DMS79 (cell line): ENCODE measurements around the gene ZNF700.
"Not testable (repeated sequence)": the region's sequence is repeated elsewhere in the genome, so short reads cannot be mapped to it uniquely, and the experiment has no call there.

Source experiments
- DNase-seq: peaks from one replicate; lab custom pipeline; 2025; lab: John Stamatoyannopoulos, UW

ZNF700 gene

GRCh38 chr19:11924886-11925650 is at the start of gene ZNF700:
Gene ZNF700, plus strand, starts transcription at chr19:11925107. Its CDS starts 104 bp downstream, at chr19:11925211.
- DNase-seq, result peak; percentile 92

DNA sequence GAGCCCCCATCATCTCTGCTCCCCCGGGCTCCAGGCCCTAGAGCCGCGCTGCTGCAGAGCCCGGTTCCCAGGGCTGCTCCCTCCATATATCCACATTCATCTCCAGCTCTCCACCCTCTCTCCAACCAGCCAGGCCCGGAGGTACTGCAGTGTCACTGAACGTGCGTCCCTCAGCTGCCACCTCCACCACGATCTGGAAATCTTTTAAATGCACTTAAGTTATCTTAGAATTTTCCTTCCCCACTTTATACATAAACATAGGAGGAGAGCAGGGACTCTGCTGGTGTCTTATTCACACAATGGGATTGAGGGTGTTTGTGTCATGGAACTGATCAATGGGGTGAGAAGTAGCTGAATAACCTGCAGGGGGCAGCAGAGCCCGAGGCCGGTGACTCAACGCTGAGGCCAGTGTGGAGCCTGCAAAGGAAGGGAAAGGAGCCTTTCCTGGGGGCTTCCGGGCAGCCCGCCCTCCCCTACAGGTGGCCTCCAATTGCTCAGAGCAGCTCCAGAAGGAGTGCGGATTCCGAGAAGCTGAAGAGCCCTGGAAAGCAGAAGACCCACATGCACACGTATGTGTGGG is 45.1 kb upstream of the ZNF700 start:
- DNase-seq, result not testable (repeated sequence)

DNA sequence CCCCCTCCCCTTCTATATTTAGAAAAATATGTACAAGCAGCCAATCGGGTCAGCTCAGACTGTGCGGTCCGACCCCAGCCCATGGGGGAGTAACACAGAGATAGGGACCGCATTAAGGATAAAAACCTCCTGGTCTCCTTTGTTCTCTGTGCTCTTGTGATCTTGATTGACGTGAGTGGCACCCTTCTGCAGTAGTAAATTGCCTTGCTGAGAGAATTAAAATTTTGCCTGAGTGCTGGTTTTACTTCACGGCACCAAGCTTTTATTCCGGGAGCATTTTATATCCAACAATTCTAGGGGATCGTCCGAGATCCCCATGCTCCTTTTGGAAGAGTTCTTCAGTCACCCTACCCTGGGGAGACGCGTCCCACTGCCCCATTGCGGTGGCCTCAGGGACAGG is 44.3 kb upstream of the ZNF700 start:
- no peak for DNase-seq

- DNase-seq, result no peak
Observed at GRCh38 chr19:11881151-11881800, 43.6 kb upstream of the ZNF700 start.

- no peak for DNase-seq
Observed at GRCh38 chr19:11882606-11883005, 42.3 kb upstream of the ZNF700 start.

DNA sequence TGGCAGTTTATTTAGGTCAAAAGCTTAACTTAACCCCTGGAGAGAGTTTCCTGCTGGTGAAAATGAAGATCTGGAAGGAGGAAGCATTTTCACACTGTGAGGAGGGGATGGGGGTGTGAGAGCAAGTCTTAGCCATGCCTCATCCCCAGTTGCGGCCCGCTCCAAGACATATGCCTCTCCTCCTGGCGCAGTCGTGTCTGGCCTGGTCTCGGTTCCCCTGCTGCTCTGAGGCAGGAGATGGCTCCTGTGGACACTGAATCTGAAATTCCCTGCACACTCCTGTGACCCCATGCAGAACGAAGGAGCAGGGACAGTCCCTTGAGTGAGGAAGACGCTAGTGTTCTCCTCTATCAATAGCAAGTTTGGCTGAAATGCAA is 37.7 kb upstream of the ZNF700 start:
- no peak for DNase-seq

DNA sequence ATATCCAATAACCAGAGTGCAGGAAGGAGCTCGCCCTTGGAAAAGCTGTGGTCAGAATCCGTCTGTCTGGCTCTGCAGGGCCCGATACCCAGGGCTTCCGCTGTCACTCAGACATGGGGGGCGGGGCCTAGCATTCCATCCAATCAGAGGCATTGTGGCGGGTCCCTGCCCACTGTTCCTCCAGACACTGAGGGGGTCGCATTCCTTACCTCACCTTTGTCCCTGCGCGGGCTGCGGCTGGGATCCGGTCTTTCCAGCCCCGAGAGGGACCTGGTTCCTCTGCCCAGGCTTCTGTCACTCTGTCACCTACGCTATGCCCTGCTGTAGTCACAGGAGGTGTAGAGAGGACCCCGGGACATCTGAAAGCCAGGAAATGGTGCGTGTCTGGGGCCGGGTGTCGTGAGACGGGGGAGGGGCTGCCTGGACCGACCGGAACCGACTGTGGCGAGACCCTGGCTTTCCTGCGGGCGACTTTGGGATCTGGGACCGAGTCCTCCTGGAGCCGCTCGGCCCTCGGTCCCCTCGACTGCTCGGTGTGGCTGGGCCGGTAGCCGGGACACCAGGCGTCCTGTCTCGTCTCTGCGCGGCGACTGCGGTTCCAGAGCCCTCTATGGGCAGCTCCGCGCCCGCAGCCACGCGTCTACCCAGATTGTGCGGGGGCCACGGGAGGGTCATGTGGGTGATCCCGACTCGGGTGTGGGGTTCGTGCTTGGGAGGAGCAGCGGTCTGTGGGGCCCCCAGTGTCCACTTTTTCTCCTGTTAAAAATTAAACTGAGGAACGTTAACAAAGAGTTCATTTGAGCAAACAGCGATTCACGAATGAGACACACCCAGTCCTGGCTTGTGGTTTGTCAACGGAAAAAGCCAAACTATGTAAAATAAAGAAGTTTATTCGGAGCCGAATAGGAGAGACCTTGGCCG is 37.0 kb upstream of the ZNF700 start, which contains the start of gene ZNF69:
ZNF69 (plus strand) TSS at position 172 of the 921 bp plus-strand sequence; CDS start at position 314, 142 bp downstream.
- DNase-seq, result no peak

DNA sequence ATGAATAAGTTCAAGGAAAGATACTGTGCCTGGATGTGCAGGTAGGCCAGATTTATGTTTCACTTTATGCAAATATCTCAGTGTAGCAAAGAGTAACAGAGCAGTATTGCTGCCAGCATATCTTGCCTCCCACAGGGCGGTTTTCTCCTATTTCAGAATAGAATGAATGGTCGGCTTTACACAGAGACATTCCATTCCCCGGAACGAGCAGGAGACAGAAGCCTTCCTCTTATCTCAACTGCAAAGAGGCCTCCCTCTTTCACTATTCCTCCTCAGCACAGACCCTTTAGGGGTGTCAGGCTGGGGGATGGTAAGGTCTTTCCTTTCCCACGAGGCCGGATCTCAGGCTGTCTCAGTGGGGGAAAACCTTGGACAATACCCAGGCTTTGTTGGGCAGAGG is 35.0 kb upstream of the ZNF700 start:
- not testable (repeated sequence) for DNase-seq

- no peak for DNase-seq
Observed at GRCh38 chr19:11890634-11891033, 34.3 kb upstream of the ZNF700 start.

DNA sequence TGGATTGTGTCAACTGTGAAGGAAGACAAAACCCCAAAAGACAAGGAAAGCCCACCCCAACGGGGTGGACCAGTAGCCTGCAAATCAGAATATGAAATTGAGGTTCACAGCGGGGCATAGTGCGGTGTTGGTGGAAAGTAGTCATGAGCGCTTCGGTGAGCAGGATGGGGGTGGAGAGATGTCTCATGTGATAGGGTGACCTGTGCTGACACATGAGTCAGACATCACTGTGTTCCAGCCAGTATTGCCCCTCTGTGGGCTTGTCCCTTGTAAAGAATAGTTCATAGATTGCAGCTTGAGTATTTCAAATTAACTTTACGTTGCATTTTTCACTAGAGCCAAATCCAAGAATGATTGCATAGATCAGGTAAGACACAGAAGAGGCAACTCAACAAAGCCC is 30.1 kb upstream of the ZNF700 start:
- no peak for DNase-seq

- DNase-seq, result no peak
Observed at GRCh38 chr19:11902228-11902627, 22.7 kb upstream of the ZNF700 start.

DNA sequence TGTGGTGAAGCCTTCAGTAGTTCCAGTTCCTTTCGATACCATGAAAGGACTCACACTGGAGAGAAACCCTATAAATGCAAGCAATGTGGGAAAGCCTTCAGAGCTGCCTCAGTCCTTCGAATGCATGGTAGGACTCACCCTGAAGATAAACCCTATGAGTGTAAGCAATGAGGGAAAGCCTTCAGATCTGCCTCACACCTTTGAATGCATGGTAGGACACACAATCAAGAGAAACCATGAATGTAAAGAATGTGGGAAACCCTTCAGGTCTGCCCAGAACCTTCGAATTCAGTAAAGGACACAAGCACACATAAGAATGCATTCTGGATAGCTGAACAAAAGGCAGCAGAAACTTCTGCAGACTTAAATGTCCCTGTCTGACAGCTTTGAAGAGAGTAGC is 19.0 kb upstream of the ZNF700 start:
- no peak for DNase-seq

GRCh38 chr19:11911937-11912336 is 13.0 kb upstream of the ZNF700 start:
- not testable (repeated sequence) for DNase-seq

GRCh38 chr19:11914417-11915051 is 10.4 kb upstream of the ZNF700 start:
- not testable (repeated sequence) for DNase-seq

GRCh38 chr19:11921852-11922495 is 2.9 kb upstream of the ZNF700 start:
- no peak for DNase-seq

GRCh38 chr19:11925651-11926187 is 812 bp downstream of the ZNF700 start:
- DNase-seq, result not testable (repeated sequence)

- DNase-seq, result no peak
Observed at GRCh38 chr19:11927227-11927626, 2.3 kb downstream of the ZNF700 start.

DNA sequence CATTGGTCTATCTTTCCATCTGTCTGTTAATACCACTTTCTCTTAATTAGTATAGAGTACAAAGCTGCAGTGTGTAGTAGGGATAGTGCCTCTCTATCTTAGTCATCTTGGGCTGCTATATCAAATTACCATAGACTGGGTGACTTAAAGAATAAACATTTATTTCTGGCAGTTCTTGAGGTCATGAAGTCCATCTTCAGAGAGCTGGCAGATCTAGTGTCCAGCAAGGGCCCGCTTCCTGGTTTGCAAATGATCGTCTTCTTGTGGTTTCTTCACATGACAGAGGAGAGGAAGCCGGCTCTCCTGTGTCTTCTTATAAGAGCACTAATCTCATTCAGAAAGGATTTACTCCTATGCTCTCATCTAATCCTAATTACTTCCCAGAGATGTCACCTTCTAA is 6.1 kb downstream of the ZNF700 start:
- DNase-seq, result no peak

DNA sequence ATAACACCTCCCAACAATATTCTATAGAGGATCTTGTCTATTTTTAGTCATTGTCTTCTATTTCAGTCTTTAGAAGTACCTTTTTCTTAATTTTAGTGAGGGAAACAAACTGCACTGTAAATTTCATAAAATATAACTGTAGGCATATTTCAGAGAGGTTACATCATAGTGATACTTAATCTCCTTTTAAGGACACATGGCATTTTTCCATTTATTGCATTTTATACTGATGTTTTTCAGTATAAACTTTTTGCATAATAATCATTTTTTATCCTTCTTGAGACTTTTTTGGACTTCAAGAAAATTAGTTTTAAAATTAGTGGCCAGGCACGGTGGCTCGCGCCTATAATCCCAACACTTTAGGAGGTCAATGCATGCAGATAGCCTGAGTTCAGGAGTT is 6.6 kb downstream of the ZNF700 start:
- no peak for DNase-seq

- not testable (repeated sequence) for DNase-seq
Observed at GRCh38 chr19:11935829-11936228, 10.9 kb downstream of the ZNF700 start.

- not testable (repeated sequence) for DNase-seq
Observed at GRCh38 chr19:11938383-11938782, 13.5 kb downstream of the ZNF700 start.
